Measurements from ENCODE around the gene IER5.

GRCh38 chr1:181090641-181091126, 2.2 kb downstream of the IER5 start:
- no peak for TF ChIP-seq CTCF (conservative IDR thresholded peaks at IDR 0.05 in 1 of 2, IDR thresholded peaks at IDR 0.05 in 1 of 2; ENCODE audit: extremely low read depth in 1 of 2, insufficient read depth in 1 of 2, low read depth in 1 of 2, low read length in 2 of 2)
- no peak for TF ChIP-seq EZH2 (IDR thresholded peaks at IDR 0.05; ENCODE audit: borderline replicate concordance, low read length)

Measured in mammary epithelial cell (primary cell).